Neural cell (in vitro differentiated cells): Measurements from ENCODE around the gene IL15RA. TPM values are rescaled to one million over a fixed set of nuclear protein-coding genes. Genes with fewer than 3 reads are reported as not detected.

Experiments used
- H2AFZ ChIP-seq: fragments of 200-600, 300-800 bp; sonication (generic), shearing (Covaris generic); 2 replicates; pipeline ENCODE4 v1.6.0; 2014; ENCODE audit warnings: low read depth, mild to moderate bottlenecking, antibody characterized with exemption, low read length, moderate library complexity
- H3F3A ChIP-seq: fragments of 200-600 bp; shearing (Covaris generic); 2 replicates; pipeline ENCODE4 v1.6.1; 2016; ENCODE audit warnings: mild to moderate bottlenecking, moderate library complexity, mixed read lengths, antibody characterized with exemption, low read length; ENCODE audit not compliant: insufficient read depth, poor library complexity, severe bottlenecking
- H3K27ac ChIP-seq: fragments of 200-600, 300-800 bp; sonication (generic), shearing (Covaris generic); 2 replicates; pipeline ENCODE4 v1.5.1; 2014; ENCODE audit warnings: mild to moderate bottlenecking, low read length, moderate library complexity
- H3K27me3 ChIP-seq: fragments of 300-800, 200-600 bp; sonication (generic), shearing (Covaris generic); 2 replicates; pipeline ENCODE4 v1.6.0; 2014; ENCODE audit warnings: mild to moderate bottlenecking, low read depth, low read length, moderate library complexity; ENCODE audit not compliant: insufficient read depth
- H3K36me3 ChIP-seq: fragments of 300-800, 200-600 bp; sonication (generic), shearing (Covaris generic); 2 replicates; pipeline ENCODE4 v1.5.1; 2014; ENCODE audit warnings: mild to moderate bottlenecking, antibody characterized with exemption, low read length, moderate library complexity; ENCODE audit not compliant: insufficient read depth
- H3K4me2 ChIP-seq: fragments of 300-800, 200-600 bp; sonication (generic), shearing (Covaris generic); 2 replicates; pipeline ENCODE4 v1.6.0; 2014; ENCODE audit warnings: mild to moderate bottlenecking, low read length
- H3K4me3 ChIP-seq: fragments of 300-800, 200-600 bp; sonication (generic), shearing (Covaris generic); 2 replicates; pipeline ENCODE4 v1.5.1; 2014; ENCODE audit warnings: mild to moderate bottlenecking, low read length, moderate library complexity
- H3K79me2 ChIP-seq: fragments of 200-600 bp; shearing (Covaris generic); replicated peaks from 2 replicates; pipeline ENCODE4 v1.6.0; 2014; ENCODE audit warnings: mild to moderate bottlenecking, low read length, moderate library complexity; ENCODE audit not compliant: insufficient read depth
- H3K9ac ChIP-seq: fragments of 300-800, 200-600 bp; sonication (generic), shearing (Covaris generic); 2 replicates; pipeline ENCODE4 v1.6.1; 2016; ENCODE audit warnings: mild to moderate bottlenecking, low read length, mixed read lengths
- H3K9me2 ChIP-seq: fragments of 200-600 bp; shearing (Covaris generic); 2 replicates; pipeline ENCODE4 v1.6.1; 2016; ENCODE audit warnings: mild to moderate bottlenecking, low read length, mixed read lengths; ENCODE audit not compliant: insufficient read depth
- H3K9me3 ChIP-seq: fragments of 200-600, 300-800 bp; sonication (generic), shearing (Covaris generic); 2 replicates; pipeline ENCODE4 v1.6.1; 2016; ENCODE audit warnings: mild to moderate bottlenecking, mixed run types, low read length, moderate library complexity, mixed read lengths
- H4K20me1 ChIP-seq: fragments of 200-600 bp; shearing (Covaris generic); 2 replicates; pipeline ENCODE4 v1.6.1; 2016; ENCODE audit warnings: mild to moderate bottlenecking, mixed run types; ENCODE audit not compliant: insufficient read depth
- CTCF ChIP-seq: fragments of 450-650 bp; IDR thresholded peaks from 2 replicates; pipeline ENCODE4 v1.5.1; 2014; ENCODE audit warnings: antibody characterized with exemption, mild to moderate bottlenecking, moderate library complexity; ENCODE audit not compliant: poor library complexity, severe bottlenecking
- EP300 ChIP-seq: fragments of 450-650 bp; conservative IDR thresholded peaks from 2 replicates; pipeline ENCODE4 v1.6.1; 2014; ENCODE audit warnings: antibody characterized with exemption, mild to moderate bottlenecking, moderate library complexity; ENCODE audit not compliant: poor library complexity, severe bottlenecking
- EZH2 ChIP-seq: fragments of 200-600, 300-800 bp; shearing (Covaris generic), sonication (generic); IDR thresholded peaks from 2 replicates; pipeline ENCODE4 v1.6.1; 2014; ENCODE audit warnings: antibody characterized with exemption, low read length, borderline replicate concordance, mild to moderate bottlenecking; ENCODE audit not compliant: insufficient read depth, poor library complexity, severe bottlenecking
- MXI1 ChIP-seq: fragments of 450-650 bp; conservative IDR thresholded peaks from 2 replicates; pipeline ENCODE4 v1.6.1; 2014; ENCODE audit warnings: antibody characterized with exemption, mild to moderate bottlenecking; ENCODE audit not compliant: poor library complexity, severe bottlenecking
- POLR2AphosphoS5 ChIP-seq: IDR thresholded peaks from 2 replicates; pipeline ENCODE4 v1.6.1; 2012
- RAD21 ChIP-seq: fragments of 450-650 bp; conservative IDR thresholded peaks from 2 replicates; pipeline ENCODE4 v1.6.1; 2014; ENCODE audit warnings: antibody characterized with exemption, mild to moderate bottlenecking, moderate library complexity
- REST ChIP-seq: IDR thresholded peaks from 2 replicates; pipeline ENCODE4 v1.6.1; 2012; ENCODE audit warnings: borderline replicate concordance
- SMC3 ChIP-seq: fragments of 450-650 bp; conservative IDR thresholded peaks from 2 replicates; pipeline ENCODE4 v1.6.1; 2014; ENCODE audit warnings: antibody characterized with exemption, mild to moderate bottlenecking, moderate library complexity; ENCODE audit not compliant: poor library complexity
- TAF1 ChIP-seq: IDR thresholded peaks from 2 replicates; pipeline ENCODE4 v1.6.1; 2012; ENCODE audit warnings: low read depth
- polyA plus RNA-seq: library from polyadenylated mRNA; depleted of rRNA; stranded (reverse); fragments of >200 nt; gene quantifications from 2 replicates; pipeline ENCODE4 v1.2.3, GENCODE V29; 2014

The IL15RA gene
- polyA plus RNA-seq, 1 donor from 2014 or later: not detected

- no peaks in the 10 kb centered on the region for H4K20me1 ChIP-seq
- H3K9me2 ChIP-seq: no peaks in the 10 kb centered on the region
- no peaks in the 10 kb centered on the region for H3F3A ChIP-seq
- no peak overlapping the region for H2AFZ ChIP-seq
- TF ChIP-seq EZH2 (no peak), CTCF (no peak), RAD21 (no peak), SMC3 (no peak), POLR2AphosphoS5 (no peak), EP300 (no peak), REST (no peak), TAF1 (no peak), MXI1 (no peak)
- H3K4me3 ChIP-seq: no peak overlapping the region
- no peak overlapping the region for H3K9ac ChIP-seq
- H3K36me3 ChIP-seq: no peaks in the 10 kb centered on the region
- no peaks in the 10 kb centered on the region for H3K27me3 ChIP-seq
- no peaks in the 10 kb centered on the region for H3K9me3 ChIP-seq
- H3K4me2 ChIP-seq: no peak overlapping the region
- no peak overlapping the region for H3K27ac ChIP-seq
- H3K79me2 ChIP-seq: no peaks in the 10 kb centered on the region
Observed at GRCh38 chr10:5958077-5958476, 19.3 kb downstream of the IL15RA start.

- Histone ChIP-seq H3K9ac (no peak overlapping the region), H2AFZ (no peak overlapping the region), H3K9me3 (no peaks in the 10 kb centered on the region), H3K36me3 (no peaks in the 10 kb centered on the region), H3F3A (no peaks in the 10 kb centered on the region), H3K27me3 (no peaks in the 10 kb centered on the region), H3K79me2 (no peaks in the 10 kb centered on the region), H3K4me3 (no peak overlapping the region), H3K9me2 (no peaks in the 10 kb centered on the region), H3K27ac (no peak overlapping the region), H4K20me1 (no peaks in the 10 kb centered on the region), H3K4me2 (no peak overlapping the region)
- no peak for TF ChIP-seq EZH2
- TF ChIP-seq CTCF: no peak
- TF ChIP-seq MXI1: no peak
- no peak for TF ChIP-seq RAD21
- TF ChIP-seq SMC3: no peak
- TF ChIP-seq TAF1: no peak
- no peak for TF ChIP-seq POLR2AphosphoS5
- no peak for TF ChIP-seq EP300
Observed at GRCh38 chr10:5956146-5956936, 21.0 kb downstream of the IL15RA start.
